Stimulated activated CD4-positive, alpha-beta T cell treated with anti-CD3 and anti-CD28 coated beads, Interleukin-2, amount 100 ng/mL, for 4 hours (primary cell): ENCODE results near the gene PPP1R9B.
A peak's percentile ranks its signal among the peaks of the same experiment; 100 is the strongest.

Experiments used
- DNase-seq: peaks from one replicate; pipeline ENCODE4 v3.0.0-alpha.2; 2020; ENCODE audit warnings: low read depth

Gene PPP1R9B

DNA sequence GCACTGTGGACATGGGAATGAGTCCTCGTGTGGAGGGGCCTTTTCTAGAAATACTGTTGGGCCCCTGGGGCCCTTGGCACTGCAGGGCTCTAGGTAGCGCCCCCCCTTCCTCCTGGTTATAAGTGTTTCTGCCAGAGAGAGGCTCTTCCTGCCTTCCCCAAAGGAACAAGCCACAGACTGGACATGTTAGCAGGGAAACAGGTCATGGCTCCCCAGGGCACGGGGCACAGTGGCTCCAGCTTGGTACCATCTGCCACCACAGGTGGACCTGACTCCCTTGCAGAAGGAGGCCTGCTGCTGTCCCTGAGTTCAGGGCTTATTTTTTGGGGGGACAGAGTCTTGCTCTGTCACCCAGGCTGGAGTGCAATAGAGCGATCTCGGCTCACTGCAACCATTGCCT lies 46.5 kb downstream of the PPP1R9B start:
- no peak for DNase-seq

DNA sequence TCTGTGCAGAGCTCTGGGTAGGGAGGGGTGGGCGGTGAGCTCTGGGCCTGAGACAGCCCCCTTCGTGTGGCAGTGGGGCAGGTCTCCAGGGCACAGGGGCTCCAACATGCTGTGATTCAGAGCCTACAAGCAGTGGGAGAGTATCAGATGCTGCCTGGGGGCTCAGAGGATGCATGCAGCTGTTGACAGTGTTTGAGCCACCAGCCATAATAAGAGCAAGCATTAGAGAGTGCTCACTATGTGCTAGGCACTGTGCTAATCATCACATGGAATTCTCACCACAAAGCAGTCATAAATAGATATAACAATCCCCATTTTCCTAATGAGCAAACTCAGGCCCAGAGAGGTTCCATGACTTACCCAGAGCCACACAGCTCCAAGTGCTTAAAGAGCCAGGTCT lies 47.2 kb downstream of the PPP1R9B start:
- no peak for DNase-seq

DNA sequence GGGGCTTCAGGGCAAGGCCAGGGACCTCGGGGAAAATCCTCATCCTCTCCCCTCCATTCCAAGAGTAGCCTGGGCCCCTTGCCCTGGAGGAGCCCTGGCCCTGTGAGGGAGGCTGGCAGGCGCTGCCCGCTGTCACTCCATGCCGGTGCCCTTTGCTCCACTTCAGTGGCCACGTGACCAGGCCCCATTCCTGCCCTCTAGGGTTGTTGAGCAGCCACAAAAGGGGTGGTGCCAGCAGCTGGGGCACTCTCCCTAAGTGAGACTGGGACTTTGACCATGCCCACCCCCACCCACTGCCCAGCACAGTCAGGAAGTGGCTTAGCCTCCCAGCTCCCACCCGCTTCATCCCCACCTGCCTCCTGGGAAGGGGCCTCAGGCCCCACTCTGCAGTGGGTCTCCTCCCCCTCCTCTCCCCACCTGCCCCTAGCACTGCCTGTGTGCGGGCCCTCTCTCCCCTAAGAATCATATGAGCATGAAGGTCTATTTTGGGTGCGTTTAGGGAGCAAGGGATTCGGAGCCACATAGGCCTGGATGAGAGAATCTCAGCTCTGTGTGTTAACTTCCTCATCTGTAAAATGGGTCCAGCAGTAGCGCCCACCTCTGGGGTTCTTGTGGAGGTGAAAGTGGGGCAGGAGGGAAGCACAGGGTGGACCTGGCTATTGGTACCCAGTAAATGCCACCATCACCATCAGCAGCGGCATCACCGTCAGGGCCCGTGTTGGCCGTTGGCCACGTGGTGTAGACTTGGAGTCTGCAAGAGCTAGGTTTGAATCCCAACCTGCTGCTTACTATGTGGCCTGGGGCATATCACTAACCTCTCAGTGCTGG lies 48.1 kb downstream of the PPP1R9B start:
- DNase-seq = no peak

GRCh38 chr17:50101346-50102163 lies 48.9 kb downstream of the PPP1R9B start:
- DNase-seq = no peak

DNA sequence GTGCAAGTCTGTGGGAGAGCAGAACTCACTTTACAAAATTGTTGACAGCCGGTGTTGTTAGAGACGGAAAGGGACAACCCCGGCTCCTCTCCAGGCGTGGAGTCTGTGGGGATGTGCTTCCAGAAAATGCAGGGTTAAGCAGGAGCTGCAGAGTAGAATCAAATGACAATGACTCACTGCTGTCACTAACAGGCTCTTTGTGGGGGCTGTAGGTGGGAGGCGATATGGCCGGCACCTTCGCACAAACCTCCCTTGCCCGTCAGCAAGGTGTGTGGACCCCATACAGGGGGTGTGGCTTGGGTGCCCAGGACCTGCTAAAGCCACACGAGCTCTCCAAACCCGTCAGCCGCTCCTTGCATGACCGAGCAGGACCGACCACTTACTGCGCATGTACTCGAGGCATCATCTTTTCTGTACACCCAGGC lies 49.5 kb downstream of the PPP1R9B start:
- no peak for DNase-seq

DNA sequence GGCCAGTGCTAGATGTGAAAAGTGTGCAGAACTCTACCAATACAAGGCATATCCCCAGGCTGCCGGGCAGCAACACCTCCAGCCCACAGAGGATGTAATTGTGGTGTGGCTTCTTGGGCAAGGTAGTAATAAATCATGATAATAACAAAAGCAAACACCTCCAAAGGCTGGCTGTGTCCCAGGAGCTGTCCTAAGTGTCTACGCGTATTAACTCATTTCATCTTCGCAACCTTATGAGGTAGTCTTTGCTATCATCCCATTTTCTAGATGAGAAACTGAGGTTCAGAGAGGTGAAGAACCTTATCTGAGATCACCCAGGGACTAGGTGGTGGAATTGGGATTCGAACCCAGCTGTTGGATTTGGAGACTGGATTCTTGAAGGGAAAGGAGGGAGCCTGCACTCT lies 50.0 kb downstream of the PPP1R9B start:
- no peak for DNase-seq

GRCh38 chr17:50099003-50099402 lies 51.5 kb downstream of the PPP1R9B start:
- no peak for DNase-seq

DNA sequence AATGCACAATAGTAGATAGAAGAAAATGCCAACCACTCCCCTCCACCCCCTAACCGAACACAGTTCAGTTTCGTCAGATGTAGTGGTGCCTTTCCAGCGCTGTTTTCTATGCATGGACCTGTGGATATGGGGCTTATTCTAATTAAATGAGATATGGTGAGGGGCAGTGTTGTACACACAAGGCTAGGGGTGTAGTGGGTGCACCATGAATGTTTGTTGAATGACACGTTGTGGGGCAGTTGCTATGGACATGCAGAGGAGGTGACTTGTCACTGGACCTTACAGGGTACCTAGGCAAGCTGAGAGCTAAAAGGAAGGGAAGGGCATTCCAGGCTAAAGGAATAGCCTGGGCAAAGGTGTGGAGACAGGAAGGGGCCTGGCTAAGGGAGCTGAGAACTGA lies 51.9 kb downstream of the PPP1R9B start:
- DNase-seq = no peak

- DNase-seq = no peak
Observed at GRCh38 chr17:50097926-50098325, 52.6 kb downstream of the PPP1R9B start.

DNA sequence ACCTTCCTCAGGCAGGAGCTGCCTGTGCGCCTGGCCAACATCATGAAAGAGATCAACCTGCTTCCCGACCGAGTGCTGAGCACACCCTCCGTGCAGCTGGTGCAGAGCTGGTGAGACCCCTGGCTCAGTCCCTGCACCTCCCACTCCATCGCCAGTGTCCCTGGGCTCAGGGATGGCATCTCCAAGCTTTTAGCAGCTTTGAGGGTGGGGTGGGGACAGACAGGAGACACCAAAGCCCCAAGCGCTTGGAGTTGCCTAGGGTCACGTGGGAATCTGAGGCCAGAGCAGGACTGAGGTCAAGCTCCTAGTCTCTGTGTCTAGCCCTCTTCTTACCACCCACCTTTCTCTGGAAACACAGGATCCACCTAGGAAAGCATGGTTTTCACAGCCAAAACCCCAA lies 53.0 kb downstream of the PPP1R9B start:
- DNase-seq = no peak

DNA sequence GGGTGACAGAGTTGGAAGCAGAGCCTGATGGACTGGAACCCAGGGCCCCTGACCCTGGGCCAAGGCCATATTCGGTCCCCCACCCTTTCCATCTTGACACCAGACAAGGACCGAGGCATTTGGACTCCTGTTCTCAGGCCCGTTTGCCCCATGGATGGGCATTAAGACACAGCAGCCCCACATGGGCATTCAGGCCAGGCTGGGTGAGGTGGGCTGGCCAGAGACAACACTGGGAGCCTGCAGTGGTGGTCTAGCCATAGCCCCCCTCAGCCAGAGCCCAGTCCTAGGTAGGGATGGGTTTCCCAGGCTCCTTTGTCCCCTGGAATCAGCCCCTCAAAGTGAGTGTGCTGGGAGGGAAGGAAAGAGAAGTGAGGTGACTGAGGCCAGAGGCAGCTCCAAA lies 53.7 kb downstream of the PPP1R9B start:
- no peak for DNase-seq

DNA sequence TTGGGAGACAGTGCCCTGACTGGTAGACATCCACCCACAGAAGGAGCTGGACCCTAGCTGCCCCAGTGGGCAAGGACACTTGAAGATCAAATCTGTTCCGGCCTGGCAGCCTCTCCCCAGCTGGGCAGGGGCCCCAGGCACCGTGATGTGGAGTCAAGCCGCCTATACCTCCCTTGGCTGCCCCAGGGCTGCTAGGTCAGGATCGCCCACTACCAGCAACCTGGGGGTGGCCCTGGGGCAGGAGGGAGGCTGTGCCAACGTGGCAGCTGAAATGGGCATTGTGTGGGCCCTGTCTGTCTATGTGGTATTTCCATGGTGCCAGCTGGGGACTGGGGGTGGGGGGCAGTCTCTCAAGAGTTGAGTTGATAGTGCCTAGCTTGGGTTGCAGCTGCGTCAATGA lies 54.4 kb downstream of the PPP1R9B start:
- no peak for DNase-seq

- DNase-seq = no peak
Observed at GRCh38 chr17:50095626-50096037, 54.8 kb downstream of the PPP1R9B start.

DNA sequence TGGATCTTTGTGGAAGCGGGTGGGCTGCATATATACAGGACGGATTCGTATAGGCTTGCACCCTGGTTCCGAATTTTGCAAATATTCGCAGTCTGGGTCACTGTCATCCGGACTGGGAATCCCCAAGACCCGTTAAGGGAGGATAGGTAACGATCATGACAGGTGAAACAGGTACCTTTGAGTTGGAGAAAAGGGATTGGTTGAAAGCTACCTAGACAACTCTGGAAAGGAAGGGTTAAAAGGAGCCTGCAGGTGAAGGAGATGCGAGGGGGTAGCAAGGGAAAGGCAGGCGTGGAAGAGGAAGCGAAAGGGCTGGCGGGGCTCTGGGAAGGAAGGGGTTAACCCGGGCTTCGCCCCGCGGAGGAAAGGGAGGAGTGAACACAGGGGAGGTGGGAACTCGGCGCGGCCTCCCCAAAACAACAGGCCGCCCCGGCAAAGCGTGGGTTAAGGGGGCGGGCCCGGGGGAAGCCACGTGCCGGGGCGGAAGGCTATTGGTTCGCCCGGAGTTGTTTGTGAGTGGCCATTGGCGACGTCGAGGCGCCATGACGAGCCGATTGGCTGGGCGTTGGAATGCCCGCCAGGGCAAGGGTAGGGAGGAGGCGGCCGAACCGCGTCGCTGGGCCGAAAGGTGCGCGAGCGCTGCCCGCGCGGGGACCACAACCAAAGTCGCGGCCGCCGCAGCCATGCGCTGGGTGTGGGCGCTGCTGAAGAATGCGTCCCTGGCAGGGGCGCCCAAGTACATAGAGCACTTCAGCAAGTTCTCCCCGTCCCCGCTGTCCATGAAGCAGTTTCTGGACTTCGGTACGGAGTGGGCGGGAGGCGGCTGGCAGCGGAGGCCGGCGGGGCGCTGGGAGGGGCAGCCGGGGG lies 55.5 kb downstream of the PPP1R9B start, which contains the start of gene PDK2:
PDK2 (plus strand) TSS at position 599 of the 867 bp plus-strand sequence; CDS start at position 684, 85 bp downstream.
- DNase-seq = peak; percentile 92

DNA sequence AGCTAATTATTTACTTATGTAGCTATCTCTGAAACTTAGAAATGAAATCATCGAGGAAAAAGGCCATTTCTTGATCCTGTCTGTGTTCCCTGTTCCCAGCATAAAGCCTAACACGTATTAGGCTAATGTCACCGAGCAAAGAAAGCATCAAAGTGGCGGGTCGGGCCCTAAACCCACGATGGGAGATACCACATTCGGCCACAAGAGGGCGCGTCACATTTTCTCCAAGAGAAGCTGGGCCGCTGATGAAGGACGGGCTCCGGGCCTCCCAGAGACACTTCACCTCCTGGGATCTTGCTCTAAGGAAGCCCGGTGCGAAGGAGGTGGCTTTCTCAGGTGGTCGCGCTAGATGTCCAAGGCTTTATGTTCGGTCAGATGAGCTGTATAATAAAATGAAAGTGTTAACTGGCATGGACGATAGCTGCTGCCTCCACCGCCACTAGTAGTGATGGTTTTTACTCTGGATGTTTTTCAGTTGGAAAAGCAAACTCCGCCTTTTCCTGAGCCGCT lies 56.2 kb downstream of the PPP1R9B start:
- peak; percentile 77 for DNase-seq

DNA sequence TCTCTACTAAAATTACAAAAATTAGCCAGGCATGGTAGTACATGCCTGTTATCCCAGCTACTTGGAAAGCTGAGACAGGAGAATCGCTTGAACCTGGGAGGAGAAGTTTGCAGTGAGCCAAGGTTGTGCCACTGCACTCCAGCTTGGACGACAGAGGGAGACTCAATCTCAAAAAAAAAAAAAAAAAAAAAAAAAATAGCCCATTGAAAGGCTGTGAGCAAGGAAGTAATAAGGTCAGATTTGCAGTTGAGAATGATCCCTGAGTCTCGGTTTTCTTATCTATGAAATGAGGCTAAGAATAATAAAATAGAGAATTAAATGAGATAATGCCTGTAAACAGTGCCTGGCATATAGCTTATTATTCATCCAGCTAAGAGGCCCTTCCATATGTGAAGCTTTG lies 56.7 kb downstream of the PPP1R9B start:
- no peak for DNase-seq

GRCh38 chr17:50093246-50093645 lies 57.2 kb downstream of the PPP1R9B start:
- DNase-seq = no peak

GRCh38 chr17:50091918-50092285 lies 58.6 kb downstream of the PPP1R9B start:
- DNase-seq = no peak

GRCh38 chr17:50090971-50091917 lies 59.2 kb downstream of the PPP1R9B start:
- no peak for DNase-seq

DNA sequence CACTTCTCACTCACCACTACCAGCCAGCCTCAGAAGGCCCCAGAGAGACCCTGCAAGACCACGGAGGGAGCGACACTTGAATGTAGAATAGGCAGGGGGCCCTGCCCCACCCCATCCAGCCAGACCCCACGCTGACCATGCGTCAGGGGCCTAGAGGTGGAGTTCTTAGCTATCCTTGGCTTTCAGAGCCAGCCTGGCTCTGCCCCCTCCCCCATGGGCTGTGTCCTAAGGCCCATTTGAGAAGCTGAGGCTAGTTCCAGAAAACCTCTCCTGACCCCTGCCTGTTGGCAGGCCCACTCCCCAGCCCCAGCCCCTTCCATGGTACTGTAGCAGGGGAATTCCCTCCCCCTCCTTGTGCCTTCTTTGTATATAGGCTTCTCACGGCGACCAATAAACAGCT lies 60.4 kb downstream of the PPP1R9B start:
- no peak for DNase-seq
